GM12801 (cell line): Measurements from ENCODE around the gene SREBF2.

Source experiments
- TF ChIP-seq, protein P1 (sequence below): IDR thresholded peaks from one replicate; pipeline ENCODE4 v1.5.1; 2011; ENCODE audit warnings: control low read depth; ENCODE audit not compliant: insufficient read length; ENCODE audit errors: extremely low read depth

The SREBF2 gene

DNA sequence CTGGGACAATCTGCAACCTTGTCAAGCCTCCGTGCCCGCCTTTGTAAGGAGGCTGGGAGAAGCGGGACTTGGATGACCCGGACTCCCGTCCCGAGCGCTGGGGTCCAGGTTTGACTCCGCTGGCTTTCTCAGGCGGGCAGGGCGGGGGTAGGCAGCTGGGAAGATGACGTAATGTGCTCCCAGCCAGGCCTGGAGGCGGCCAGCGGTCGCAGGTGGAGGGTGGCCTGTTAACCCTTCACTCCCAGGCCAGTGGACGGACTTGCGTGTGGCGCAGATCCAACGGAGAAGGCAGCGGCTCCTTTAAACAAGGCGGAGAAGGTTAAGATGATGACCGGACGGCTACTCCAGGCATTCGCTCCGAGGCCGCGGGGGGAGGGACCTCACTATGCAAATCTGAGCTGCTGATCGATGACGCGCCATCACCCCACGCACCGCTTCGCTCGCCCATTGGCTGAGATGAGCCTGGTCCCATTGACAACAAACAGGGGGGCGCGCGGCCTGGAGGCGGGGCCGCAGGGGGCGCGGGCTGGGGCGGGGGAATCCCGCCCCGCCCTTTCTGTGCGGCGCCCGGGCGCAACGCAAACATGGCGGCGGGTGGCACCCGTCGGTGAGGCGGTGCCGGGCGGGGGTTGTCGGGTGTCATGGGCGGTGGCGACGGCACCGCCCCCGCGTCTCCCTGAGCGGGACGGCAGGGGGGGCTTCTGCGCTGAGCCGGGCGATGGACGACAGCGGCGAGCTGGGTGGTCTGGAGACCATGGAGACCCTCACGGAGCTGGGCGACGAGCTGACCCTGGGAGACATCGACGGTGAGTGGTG is at the start of gene SREBF2:
Gene SREBF2, plus strand, starts transcription at position 553 of the 816 bp plus-strand sequence. Its CDS starts 166 bp downstream, at position 719.
- TF ChIP-seq, protein P1, sequence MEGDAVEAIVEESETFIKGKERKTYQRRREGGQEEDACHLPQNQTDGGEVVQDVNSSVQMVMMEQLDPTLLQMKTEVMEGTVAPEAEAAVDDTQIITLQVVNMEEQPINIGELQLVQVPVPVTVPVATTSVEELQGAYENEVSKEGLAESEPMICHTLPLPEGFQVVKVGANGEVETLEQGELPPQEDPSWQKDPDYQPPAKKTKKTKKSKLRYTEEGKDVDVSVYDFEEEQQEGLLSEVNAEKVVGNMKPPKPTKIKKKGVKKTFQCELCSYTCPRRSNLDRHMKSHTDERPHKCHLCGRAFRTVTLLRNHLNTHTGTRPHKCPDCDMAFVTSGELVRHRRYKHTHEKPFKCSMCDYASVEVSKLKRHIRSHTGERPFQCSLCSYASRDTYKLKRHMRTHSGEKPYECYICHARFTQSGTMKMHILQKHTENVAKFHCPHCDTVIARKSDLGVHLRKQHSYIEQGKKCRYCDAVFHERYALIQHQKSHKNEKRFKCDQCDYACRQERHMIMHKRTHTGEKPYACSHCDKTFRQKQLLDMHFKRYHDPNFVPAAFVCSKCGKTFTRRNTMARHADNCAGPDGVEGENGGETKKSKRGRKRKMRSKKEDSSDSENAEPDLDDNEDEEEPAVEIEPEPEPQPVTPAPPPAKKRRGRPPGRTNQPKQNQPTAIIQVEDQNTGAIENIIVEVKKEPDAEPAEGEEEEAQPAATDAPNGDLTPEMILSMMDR, result no peak

DNA sequence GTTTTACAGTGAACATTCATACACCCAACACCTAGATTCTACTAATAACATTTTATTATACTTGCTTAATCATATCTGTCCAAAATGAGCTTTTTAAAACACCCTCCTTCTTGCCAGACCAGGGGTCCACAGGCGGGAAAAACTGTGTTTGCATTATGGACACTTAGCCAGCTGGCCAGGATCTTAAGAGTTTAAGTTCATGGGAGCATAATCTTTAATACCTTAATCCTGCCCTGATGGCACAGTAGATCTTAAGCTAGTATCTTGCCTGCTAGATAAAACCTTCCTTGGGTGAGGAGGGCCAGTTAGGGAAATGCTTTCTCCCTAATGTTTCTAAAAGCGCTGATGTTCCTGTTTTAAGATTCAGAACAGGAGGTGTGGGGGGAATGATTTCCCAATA is 45.6 kb upstream of the SREBF2 start:
- TF ChIP-seq, protein P1, result no peak

DNA sequence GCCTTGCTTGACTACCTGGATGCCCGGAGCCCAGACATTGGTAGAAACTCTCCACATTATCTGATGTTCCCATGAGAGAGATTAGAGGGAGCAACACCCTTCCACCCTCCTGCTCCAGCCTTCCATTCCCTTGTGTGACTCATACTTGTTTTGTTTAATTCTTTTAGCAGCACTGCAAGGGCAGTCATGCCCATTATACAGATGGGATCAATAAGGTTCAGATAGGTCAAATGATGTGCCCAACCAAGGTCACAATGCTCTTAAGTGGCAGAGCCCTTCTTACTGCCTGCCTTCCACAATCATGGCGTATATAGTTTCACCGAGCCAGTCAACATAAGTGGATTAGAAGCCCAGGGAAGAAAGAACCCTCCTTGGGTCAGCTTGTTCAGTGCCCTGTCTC is 39.0 kb upstream of the SREBF2 start:
- TF ChIP-seq, protein P1, result no peak

DNA sequence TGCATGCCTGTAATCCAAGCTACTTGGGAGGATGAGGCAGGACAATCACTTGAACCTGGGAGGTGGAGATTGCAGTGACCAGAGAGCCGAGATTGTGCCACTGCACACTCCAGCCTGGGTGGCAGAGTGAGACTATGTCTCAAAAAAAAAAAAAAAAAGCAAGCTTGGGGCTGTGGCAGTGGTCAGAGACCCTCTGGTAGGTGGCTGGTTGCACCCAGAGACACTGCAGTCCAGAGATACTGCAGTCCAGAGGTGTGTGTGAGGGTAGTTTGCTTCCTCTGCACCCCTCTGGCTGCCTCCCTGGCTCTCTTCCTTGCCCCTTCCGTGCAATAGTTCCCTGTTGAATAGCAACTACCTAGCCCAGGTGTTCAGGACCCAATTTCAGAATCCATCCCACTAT is 34.2 kb upstream of the SREBF2 start:
- TF ChIP-seq, protein P1, result no peak

DNA sequence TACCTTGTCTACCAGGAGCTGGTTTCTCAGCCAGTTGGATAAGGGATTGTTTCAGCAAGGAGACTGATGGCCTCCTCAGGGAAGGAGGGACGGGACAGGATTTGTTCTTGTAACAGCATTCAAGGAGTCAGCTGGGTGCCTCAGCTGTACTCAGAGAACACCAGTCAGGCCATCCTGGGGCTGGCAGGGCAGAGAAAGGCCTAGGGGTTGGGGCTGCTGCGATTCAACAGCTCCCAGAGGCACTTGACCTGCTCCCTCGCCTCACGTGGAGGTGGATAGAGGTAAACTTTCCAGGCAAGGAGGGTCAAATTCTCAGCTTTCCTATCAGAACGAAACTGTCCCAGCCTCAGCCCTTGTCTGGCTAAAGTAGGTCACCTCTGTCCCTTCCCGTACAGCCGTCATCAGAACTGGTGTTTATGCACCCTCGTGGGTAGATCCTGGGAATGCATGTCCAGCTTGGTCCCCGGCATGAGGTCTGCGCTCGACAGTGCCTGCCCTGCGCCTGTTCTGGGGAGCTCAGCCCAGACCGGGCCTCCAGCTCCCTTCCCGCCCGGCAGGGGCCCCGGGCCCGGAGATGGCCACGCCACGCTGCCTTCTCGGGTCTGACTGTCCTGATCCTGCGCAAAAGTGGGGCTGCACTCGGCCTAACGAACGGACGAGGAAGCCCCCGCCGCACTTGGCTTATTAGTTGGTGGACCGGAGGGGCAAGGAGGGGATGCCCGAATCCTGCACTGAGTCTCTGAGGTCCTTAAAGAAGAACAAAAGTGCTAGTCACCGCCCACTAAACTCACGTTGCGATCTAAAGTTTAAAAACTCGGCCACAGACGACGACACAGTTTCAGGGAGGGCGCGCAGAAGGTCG is 33.2 kb upstream of the SREBF2 start:
- TF ChIP-seq, protein P1, result no peak

DNA sequence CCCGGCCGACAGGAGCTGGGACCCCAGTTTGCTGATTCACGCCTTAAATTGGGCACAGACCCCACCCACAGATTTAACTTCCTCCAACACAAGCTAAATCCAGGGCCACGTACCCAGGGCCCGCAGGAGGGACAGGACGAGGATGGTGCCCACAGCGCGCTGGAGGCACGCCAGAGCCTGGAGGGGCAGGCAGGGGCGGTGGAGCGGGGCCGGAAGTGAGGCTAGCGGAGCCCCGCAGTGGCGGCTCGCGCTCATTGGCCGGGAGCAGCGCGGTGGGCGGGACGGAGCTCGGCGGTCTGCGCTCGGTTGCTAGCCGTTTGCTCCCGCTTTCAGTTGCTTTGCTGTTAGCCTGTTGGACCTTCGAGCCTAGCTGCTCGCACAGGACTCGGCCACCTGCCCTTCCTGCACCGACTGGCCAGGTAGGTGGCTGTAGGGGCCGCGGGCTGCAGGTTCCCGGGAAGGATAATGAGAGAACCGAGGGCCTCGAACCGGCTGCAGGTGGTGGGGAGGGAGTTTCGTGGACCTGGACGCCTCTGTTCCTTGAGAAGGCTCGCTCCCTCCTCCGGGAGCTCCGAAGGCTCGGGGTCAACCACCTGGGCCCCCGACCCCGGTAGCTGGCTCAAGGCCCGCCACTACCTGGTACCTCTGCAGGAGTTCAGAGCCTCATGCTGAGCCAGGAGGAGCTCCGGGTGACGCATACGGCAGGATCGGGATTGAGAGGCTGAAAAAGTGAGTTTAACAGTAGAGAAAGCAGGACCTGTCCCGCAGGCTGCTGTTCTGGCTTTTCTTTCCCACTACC is 32.4 kb upstream of the SREBF2 start, which contains the start of gene CCDC134:
Gene CCDC134, plus strand, starts transcription at position 332 of the 799 bp plus-strand sequence. CDS start 8,212 bp downstream, outside the sequence.
- TF ChIP-seq, protein P1, result no peak
